Hematopoietic multipotent progenitor cell treated with erythropoietin and hydrocortisone succinate and interleukin-3 and kit ligand, for 6 days (in vitro differentiated cells): ENCODE measurements around the gene PHACTR2.
A peak's percentile ranks its signal among the peaks of the same experiment; 100 is the strongest.
"Not testable (repeated sequence)": the region's sequence is repeated elsewhere in the genome, so short reads cannot be mapped to it uniquely, and the experiment has no call there.

Experiments
- DNase-seq: peaks from one replicate; pipeline ENCODE4 v3.0.0-alpha.2; 2015

Gene PHACTR2

DNA sequence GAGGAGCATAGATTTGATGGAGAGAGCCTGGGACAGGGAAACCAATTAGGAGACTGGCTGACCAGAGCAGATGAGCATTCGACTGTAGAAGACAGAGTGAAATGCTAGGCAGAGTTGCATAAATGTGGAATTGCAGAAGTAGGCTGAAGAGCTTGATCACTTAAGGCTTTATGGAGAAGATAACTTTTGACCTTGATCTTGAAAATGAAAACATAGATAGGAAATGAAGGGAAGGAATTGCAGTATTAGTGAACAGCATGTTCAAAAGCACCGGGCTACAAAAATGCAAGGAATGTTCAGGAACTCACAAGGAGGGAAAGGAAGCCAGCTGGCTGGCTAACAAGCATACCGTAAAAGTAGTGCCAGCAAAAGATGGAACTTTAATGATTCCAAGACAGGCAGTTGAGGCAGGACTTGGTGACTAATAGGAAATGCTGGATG is 144.8 kb downstream of the PHACTR2 start:
- no peak for DNase-seq

DNA sequence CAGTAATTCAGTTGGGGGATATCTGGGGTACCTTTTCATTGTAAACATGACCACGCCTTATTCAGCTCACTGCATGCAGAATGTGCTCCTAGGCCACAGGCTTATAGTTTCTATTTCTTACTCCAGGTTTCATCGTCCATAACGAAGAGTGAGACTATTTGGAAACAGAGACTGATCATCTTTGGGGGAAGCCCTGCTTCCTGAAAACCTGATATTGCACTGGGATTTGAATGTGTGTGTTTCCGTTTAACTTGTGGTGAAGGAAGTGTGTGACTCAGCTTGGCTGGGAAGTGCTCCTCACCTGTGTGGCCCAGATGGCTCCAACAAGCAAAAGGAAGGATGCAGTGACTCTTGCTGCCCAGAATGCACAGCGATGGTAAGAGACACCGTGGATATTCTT is 145.8 kb downstream of the PHACTR2 start:
- no peak for DNase-seq

DNA sequence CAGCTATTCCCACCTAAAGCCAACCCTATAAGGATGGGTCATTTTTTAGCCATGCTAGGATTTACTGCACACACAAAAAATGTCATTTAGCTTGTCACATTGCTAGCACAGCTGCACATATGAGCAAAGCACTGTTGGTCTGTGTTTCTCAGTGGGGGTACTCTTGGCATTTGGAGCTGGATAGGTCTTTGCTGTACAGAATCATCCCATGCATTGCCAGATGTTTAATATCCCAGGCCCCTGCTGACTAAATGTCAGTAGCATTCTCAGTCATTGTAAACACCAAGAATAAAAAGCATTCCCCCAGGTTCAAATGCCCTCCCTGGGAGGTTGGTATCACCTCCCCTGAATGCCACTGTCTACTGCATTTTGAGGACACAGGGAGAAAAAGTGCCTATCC is 150.8 kb downstream of the PHACTR2 start:
- DNase-seq = no peak

DNA sequence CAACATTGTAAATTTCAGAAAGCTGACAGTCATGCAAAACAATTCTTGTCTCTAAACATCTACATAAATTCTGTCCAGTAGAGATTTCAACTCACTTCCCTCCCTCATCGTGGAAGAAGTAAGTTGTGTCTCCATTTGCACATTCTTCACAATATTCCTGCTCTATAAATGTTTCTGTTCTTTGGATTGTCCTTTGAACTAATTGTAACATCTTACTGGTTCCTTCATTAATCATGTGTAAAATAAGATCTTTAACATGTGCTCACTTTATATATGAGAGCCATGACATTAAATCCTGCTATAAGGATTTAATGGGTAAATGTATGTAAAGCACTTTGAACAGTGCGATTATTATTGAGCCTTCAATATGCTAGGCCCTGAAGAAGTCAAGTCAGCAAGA is 158.4 kb downstream of the PHACTR2 start:
- DNase-seq = no peak

DNA sequence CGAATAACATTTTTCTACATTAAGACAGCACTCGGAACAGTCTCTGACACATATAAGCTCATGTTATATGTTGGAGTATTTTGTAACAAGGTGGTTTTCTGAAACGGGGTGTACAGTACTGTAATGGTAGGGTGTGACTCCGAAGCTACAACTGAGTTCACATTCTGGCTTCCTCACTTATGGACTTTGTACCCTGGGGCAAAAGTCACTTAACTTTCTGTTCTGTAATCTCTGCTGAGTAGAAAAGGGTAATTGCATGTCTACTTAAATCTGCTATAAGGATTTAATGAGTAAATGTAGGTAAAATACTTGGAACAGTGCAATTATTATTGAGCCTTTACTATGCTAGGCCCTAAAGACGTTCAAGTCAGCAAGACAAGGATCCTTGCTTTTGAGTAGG is 160.6 kb downstream of the PHACTR2 start:
- no peak for DNase-seq

DNA sequence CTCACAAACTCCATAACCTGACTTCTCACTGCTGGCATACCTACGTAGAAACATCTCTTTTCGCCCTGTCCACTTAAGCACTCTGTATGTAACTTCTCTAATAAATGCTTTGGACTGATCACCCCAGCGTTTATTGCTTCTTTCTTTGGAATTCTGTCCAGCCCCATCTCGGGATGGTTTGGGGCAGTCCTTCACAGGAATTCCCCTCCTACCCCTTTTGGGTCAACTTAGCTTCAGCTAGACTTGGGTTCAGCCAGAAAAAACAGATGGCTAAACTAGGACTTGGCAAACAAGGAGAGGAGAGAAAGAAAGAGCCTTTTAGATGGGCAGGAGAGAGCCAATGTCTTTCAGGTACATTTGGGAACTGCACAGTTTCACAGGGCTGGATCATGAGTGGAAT is 161.4 kb downstream of the PHACTR2 start:
- DNase-seq = no peak

DNA sequence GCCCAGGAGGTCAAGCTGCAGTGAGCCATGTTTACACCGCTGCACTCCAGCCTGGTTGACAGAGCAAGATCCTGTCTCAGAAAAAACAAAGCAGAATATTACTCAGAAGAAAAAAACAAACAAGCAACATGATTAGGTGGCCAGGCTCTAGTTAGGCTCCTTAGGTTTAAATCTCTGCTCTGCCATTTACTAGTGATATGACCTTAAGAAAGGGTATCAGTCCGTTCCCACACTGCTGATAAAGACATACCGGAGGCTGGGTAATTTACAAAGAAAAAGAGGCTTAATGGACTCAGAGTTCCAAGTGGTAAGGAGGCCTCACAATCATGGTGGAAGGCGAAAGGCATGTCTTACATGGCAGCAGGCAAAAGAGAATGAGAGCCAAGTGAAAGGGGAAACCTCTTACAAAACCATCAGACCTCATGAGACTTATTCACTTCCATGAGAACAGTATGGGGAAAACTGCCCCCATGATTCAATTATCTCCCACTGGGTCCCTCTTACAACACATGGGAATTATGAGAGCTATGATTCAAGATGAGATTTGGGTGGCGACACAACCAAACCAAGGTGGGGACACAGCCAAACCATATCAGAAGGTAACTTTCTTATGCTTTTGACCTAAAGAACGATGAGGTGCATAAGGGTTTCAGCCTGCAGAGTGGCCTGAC is 163.0 kb downstream of the PHACTR2 start:
- DNase-seq = no peak

DNA sequence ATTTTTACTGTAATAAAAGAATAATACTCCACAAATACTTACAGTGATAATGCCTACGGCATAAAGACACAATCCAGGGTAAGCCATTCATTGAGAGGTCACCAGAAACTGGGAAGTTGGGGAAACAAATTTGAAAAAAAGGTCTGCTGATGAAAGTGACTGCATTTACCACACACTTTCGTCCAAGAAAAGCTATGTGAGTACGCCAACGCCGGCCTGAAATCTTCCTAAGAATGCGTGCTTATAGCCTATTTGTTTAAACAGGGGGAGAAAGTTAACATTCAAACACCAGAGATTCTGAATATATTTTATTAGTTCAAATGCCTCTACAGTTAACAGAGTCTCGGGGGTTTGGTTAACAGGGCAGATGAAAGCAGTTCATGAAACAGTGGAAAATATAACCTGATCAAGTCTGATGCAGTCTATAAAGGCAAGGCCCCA is 164.7 kb downstream of the PHACTR2 start:
- DNase-seq = no peak

DNA sequence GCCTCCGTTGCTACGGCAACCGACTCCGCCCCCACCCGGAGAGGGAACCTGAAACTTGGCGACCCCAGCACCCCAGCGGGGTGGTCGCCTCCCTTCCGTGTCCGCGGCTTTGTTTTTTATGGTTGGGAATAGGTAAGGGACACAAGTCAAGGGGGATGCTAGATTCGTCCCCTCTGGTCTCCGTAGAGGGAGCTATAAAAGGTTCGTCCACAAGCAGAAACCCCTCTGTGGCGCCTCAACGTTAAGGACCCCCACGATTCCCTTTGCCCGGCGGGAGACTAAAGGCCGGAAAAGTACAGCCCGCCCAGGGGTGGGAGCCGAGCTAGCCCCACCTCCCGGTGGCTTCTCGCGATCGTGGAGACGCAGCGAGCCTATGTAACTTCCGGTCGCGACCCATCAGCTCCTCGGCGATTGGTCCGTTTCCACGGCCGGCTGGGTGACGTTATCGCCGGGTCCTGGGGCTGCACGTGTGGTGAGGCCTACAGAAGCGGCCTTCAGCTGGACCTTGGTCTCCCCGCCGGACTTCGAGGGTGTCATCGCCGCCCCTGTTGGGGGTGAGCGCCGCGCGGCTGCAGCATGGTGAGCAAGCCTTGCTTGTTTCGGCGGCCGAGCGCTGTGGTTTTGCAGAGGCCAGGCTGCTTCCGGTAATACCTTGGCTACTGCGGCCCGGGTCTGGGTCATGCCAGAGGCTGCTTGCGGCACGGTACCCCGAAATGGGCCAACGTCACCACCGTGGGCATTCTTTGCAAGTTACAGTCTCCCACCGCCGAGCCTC is 165.3 kb downstream of the PHACTR2 start, which contains the start of gene LTV1:
LTV1 (plus strand) TSS at position 437 of the 775 bp plus-strand sequence; CDS start at position 577, 140 bp downstream.
- DNase-seq = peak; percentile 98

DNA sequence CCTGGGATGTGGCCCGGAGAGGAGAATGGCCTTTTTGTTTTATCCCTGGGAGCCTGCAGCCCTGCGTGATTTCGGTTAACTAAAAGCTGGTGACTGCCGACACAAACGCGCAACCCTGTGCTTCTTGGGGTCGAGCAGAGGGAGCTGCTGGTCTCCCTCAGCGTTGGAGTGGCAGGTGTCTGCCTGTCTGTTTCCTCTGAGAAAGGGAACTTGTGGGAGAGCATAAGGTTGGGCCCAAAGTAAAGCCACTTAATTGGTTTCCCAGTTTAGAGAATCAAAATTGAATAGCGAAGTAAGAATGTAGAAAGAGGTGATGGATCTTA is 165.9 kb downstream of the PHACTR2 start:
- DNase-seq = peak; percentile 42

DNA sequence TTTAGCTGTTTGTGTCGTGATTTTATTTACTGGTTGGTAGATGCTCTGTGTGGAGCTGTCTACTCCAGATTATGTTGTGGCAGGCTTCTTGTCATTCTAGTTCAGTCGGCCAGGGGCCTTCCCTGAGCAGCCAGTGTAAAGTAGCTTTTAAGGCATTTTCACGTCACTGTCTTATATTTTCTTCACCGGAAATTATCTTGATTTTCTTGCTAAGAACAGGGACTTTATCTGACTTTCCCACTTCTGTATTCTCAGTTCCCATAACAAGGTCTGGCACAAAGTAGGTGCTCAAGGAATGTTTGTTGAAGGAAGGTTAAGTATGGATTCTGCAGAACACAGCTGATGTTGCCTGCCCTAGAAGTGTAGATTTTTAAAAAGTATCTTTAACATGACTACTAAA is 166.2 kb downstream of the PHACTR2 start:
- DNase-seq = peak; percentile 40

DNA sequence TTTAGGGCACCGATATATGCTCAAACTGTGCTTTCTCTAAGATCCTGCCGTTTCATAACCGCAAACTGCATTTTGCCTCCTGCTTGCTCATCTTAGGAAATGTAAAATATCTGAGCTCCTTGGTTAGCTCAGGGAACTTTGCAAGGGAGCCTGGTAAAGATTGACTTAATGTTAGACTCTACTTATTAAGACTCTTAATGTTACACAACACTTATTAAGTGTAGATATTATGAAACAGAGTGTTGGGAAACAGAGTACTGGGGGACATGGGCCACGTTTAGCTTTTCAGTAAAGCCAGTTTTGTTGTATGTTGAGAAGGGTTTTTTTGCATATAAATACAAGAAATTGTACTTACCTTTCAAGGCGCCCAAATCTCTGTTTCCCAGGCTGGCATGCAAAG is 167.3 kb downstream of the PHACTR2 start:
- DNase-seq = peak; percentile 33

DNA sequence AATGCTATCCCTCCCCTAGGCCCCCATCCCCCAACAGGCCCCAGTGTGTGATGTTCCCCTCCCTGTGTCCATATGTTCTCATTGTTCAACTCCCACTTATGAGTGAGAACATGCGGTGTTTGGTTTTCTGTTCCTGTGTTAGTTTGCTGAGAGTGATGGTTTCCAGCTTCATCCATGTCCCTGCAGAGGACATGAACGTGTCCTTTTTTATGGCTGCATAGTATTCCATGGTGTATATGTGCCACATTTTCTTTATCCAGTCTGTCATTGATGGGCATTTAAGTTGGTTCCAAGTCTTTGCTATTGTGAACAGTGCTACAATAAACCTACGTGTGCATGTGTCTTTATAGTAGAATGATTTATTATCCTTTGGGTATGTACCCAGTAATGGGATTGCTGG is 173.9 kb downstream of the PHACTR2 start:
- DNase-seq = not testable (repeated sequence)

DNA sequence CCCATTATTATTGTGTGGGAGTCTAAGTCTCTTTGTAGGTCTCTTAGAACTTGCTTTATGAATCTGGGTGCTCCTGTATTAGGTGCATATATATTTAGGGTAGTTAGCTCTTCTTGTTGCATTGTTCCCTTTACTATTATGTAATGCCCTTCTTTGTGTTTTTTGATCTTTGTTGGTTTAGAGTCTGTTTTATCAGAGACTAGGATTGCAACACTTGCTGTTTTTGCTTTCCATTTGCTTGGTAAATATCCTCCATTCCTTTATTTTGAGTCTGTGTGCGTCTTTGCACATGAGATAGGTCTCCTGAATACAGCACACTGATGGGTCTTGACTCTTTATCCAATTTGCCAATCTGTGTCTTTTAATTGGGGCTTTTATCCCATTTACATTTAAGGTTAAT is 177.3 kb downstream of the PHACTR2 start:
- not testable (repeated sequence) for DNase-seq

DNA sequence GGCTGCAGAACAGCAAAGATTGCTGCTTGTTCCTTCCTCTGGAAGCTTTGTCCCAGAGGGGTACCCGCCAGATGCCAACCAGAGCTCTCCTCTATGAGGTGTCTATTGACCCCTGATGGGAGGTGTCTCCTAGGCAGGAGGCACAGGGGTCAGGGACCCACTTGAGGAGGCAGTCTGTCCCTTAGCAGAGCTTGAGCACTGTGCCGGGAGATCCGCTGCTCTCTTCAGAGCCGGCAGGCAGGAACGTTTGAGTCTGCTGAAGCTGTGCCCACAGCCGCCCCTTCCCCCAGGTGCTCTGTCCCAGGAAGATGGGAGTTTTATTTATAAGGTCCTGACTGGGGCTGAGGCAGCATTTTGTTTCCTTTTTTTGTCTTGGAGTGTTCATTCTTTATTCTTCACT is 179.0 kb downstream of the PHACTR2 start:
- DNase-seq = not testable (repeated sequence)

DNA sequence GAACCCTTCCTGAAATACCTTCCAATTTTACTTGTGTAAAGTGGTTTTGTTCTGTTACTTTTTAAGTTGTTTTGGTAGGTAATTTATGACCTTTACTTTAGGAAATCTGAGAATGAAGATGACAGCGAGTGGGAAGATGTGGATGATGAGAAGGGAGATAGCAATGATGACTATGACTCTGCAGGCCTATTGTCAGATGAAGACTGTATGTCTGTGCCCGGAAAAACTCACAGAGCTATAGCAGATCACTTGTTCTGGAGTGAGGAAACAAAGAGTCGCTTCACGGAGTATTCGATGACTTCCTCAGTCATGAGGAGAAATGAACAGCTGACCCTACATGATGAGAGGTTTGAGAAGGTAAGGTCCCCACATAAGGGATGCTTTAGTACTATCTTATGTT is 179.9 kb downstream of the PHACTR2 start:
- no peak for DNase-seq

DNA sequence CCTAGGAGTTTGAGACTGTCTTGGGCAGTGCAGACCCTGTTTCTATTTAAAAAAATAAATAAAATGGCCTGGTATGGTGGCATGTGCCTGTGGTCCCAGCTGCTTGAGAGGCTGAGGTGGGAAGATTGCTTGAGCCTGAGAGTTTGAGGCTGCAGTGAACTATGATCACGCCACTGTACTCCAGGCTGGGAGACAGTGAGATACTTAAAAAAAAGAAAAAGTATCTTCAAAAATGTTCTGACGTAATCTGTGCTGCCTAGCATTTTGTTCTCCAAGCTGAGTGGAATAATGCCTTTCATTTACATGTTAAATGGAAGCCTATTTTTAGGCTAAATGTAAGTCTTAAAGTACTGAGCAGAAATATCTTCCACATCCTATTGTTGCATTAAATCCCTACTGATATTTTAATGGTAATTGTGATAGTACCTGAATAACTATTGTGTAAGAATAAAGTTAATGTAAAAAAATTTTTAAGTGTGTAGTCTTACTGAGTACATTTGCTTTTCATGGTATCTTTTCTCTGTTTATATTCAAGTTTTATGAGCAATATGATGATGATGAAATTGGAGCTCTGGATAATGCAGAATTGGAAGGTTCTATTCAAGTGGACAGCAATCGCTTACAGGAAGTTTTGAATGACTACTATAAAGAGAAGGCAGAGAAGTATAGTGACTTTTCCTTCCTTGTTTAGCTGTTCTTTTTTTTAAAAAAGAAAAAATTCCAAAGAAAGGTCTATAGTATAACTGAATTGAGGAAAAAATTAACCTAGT is 182.3 kb downstream of the PHACTR2 start:
- no peak for DNase-seq

DNA sequence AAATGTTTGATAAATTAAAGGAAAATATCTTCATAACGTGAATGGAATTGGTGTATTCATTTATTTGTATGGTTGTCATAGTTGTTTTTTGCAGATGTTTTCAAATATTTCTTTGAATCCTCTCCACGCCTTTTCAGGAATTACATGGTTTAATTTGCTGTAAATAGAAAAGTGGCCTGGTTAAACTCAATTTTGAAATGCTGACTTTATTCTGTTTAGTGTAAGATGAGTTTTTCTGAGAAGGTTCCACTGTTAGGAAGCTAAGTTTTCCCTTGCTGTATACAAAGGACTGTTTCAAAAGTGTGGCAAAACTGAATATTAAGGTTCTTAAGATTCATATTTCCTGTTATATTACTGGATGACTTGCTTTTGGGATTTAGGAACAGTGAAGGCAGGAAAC is 186.0 kb downstream of the PHACTR2 start:
- DNase-seq = no peak

DNA sequence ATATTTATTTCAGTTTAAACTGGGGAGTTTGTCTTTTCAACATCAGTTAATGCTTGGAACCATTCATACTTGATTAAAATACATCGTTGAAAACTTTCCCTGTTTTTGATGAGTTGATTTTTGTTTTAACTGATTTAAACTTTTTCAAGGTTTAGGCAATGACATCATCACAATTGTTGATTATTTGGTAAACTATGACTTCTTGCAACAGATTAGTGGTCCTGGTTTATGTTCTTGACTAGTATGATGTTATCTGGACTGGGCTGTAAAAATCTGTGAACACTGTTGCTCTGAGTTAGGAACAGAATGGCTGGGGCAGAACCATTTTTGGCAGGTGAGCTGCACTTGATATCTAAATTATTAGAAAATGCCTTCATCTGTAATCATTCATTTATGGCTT is 186.5 kb downstream of the PHACTR2 start, which contains the start of gene ZC2HC1B:
ZC2HC1B (plus strand) TSS at position 241 of the 400 bp plus-strand sequence; CDS start at position 307, 66 bp downstream.
- DNase-seq = no peak

DNA sequence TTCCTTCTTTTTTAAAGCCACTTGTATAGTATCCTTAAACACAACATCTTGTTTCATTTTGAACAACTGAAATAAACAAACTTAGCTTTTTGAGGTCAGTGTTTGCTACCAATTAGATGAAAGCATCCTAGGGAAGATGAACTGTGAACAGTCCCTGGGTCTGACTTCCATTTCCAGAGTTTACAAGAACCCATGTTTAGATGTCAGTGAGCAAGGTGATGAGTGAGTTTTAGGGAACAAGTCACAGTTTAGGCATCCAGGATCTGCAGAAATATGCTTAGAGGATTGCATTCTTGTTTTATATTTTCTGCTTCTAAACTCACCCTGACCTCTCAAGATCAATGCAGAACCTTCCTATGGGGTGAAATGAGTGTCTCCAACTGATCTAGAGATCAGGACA is 189.5 kb downstream of the PHACTR2 start:
- no peak for DNase-seq

DNA sequence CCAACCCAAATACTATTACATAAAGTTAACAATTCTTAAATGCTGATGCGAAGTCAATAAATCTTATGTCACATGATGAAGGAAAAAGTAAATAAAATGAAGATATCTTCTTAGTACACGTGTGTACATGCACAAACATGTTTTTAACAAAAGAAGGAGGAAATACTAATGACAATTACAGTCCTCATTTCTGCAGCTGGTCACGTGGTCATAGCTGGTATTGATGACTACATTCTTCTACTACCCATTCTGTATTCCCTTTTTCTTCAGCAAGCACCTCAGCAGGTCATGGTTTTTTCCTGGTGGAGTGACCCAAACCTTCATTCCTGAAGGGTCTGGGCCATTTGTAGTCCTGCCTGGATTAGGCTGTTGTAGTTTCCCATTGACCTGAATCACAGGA is 191.0 kb downstream of the PHACTR2 start:
- not testable (repeated sequence) for DNase-seq

DNA sequence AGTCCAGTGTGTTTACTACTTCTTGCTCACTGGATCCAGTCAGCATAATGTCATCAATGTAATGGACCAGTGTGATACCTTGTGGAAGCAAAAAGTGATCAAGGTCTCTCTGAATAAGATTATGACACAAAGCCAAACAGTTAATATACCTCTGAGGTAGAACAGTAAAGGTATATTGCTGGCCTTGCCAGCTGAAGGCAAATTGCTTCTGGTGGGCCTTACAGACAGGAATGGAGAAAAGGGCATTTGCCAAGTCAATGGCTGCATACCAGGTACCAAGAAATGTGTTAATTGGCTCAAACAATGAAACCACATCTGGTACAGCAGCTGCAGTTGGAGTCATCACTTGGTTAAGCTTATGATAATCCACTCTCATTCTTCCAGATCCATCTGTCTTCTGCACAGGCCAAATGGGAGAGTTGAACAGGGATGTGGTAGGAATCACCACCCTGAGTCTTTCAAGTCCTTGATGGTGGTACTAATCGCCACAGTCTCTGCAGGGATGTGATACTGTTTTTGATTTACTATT is 193.5 kb downstream of the PHACTR2 start:
- DNase-seq = not testable (repeated sequence)

DNA sequence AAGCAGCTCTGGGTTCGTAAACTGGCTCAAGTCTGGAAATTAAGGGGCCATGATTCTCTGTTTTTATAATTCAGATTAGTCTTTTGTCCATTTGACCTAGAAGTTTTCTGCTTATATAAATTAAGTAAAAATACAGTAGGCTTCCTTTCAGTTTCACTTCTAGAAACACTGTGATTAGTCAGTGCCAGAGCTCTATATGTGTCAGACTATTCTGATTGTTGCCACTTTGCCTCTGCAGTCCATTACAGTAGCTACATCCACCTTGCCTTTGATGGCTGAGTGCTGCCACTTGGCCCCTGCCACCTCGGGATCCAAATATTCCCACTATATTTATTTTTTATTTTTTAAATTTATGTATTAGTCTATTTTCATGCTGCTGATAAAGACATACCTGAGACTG is 194.4 kb downstream of the PHACTR2 start:
- no peak for DNase-seq
